MV-4-11 (cell line): Measurements from ENCODE around the gene RBM33.
"Not testable (repeated sequence)": the region's sequence is repeated elsewhere in the genome, so short reads cannot be mapped to it uniquely, and the experiment has no call there.

Experiments used
- DNase-seq: peaks from one replicate; lab custom pipeline; 2025; lab: John Stamatoyannopoulos, UW

Gene RBM33

DNA sequence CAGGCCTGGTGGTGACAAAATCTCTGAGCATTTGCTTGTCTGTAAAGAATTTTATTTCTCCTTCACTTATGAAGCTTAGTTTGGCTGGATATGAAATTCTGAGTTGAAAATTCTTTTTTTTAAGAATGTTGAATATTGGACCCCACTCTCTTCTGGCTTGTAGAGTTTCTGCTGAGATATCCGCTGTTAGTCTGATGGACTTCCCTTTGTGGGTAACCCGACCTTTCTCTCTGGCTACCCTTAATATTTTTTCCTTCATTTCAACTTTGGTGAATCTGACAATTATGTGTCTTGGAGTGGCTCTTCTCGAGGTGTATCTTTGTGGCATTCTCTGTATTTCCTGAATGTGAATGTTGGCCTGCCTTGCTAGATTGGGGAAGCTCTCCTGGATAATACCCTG is 46.2 kb downstream of the RBM33 start:
- DNase-seq = not testable (repeated sequence)

- DNase-seq = no peak
Measured at GRCh38 chr7:155692317-155692716, 47.9 kb downstream of the RBM33 start.

GRCh38 chr7:155693826-155694225 is 49.4 kb downstream of the RBM33 start:
- DNase-seq = no peak

DNA sequence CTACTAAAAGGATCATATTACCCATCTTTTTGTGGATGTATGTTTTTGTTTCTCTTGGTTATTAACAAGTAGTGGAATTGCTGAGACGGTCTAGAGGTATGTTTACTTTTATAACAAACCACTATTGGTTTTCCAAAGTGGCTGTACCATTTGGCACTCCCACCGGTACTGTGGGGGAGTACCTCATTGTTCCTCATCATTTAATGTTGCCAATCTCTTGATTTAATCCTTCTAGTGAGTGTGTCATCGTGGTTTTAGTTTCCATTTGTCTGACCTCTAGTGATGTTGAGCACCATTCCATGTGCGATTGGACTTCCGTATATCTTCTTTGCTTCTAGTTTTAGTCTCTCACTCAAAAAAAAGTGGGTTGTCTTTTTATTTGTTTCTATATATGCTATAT is 50.4 kb downstream of the RBM33 start:
- peak; percentile 58 for DNase-seq

DNA sequence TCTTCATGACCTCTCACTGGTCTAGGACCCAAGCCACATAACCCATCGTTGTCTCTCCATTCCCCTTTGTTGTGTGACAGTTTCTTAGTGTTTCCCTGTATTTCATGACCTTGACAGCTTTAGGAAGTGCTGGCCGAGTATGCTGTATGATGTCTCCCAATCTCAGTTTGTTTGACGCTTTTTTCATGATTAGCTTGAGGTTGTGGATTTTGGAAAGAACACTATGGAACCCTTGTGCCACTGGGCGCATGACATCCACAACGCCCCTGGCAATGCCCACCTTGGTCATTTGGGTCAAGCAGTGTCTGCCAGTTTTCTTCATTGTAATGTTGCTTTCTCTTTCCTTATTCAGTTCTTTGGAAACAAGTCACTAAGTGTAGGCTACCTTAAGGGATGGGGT is 52.3 kb downstream of the RBM33 start:
- no peak for DNase-seq

DNA sequence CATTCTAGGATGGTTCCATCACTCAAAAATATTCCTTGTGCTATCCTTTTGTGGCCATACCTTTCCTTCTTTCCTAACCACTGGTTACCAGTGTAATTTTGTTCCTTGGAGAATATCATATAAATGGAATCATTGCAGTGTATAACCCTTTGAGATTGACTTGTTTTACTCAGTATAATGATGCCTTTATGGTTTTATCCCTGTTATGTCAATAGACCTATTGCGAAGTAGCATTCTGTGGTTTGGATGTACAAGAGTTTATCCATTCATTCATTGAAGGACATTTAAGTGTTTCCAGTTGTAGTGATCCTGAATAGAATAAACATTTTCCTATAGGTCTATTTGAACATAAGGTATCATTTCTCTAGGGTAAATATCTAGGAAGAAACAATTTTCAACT is 54.2 kb downstream of the RBM33 start:
- no peak for DNase-seq

- DNase-seq = no peak
Measured at GRCh38 chr7:155699180-155699579, 54.7 kb downstream of the RBM33 start.

DNA sequence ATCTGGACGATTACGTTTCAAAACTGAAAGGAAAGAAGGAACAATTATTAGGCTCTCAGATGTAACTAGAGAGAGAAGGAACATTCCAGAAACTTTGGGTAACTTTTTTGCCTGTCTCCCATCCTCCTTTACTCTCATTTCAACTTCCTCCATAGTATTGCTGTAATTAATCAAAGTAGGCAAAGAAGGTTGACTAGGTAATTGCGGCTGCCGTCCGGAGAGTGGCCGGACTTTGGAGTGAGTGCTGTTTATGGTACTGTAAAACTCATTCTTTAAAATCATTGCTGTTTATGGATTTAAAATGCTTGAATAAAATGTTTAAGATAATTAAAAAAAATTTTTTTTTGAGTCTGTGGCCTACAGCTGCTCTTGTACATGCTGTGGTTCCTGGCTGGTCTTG is 56.4 kb downstream of the RBM33 start:
- DNase-seq = no peak

DNA sequence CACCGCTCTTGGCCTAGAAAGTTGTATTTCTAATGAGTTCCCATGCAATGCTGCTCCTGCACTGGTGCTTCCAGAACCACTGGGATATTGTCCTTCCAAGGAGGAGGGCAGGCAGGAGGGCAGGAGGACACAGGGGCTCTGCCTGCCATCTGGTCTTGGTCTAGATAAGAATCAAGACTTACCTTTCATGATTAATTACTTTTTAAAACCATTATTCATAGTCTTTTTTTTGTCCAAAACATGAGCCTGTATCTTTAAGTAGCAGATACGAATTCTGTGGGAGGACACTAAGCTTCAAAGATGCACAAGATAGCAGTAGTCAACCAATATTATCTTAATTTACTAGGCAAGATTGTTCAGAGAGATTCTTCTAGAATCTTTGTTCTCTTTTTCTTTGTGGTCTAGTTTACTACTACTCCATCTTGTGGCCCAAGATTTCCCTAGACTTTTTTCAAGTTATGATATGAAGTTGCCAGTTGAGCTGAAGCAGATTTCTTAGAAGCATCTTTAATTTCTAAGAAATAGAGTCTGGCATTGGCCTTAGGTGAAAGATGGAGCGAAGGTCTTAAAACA is 57.6 kb downstream of the RBM33 start:
- DNase-seq = peak; percentile 21

GRCh38 chr7:155702616-155703015 is 58.2 kb downstream of the RBM33 start:
- no peak for DNase-seq

DNA sequence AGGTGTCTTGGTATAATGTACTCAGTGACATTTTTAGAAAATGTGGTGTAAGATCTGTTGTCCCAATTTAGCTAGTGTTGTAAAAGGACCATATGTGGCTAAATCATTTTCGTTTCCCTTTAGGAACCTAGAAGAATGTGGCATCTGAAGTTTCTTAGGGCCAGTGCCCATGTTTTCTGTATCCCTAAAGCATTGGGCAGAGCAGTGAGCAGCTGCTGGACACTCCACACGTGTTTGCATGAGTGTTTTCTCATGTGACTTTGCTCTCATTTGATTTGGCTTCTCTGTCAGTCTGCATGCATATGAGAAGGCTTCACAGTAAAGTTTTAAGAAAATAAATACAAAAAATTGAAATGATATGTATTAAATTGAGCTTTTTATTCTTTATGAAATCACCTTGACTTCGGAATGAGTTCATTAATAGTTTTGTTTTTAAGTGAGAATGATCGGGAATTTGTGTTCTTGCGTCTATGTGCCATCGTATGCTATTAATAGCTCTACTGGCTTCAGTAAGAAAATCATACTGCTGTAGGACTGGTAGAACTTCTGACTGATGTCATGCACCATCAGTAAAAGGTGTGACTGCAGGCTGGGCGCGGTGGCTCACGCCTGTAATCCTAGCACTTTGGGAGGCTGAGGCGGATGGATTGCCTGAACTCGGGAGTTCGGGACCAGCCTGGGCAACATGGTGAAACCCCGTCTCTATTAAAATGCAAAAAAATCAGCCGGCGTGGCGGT is 61.3 kb downstream of the RBM33 start:
- peak; percentile 74 for DNase-seq

DNA sequence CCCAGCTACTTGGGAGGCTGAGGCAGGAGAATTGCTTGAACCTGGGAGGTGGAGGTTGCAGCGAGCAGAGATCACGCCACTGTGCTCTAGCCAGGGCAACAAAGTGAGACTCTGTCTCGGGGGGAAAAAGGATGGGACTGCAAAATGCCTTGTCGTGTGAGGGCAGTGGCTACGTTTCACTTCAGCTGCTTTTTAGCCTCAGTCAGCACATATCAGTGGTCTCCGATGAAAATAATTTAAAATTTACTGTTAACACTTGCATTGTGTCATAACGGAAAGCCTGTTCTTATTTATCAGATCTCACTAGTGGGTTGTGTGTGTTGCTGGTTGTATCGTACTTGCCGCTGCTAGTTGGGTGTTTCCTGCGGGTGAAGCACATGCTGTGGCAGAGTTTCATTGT is 61.9 kb downstream of the RBM33 start:
- DNase-seq = no peak

DNA sequence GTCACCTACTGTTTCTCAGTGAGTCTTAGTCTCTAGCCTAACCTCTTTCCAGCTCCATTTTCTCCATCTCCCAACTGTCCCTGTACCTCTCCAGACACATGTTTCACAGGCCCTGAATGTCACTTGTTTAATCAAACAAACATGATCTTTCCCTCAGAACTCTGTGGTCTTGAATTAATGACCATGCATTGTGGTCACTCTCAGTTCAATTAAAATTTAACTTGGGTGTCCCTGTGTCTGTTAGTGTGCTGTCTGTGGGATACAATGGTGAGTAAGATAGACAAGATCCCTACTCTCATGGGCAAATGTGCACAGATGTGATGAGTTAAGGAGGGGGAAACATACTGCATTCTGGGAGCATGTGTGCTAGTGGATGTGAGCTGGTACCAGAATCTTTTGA is 65.0 kb downstream of the RBM33 start:
- no peak for DNase-seq

DNA sequence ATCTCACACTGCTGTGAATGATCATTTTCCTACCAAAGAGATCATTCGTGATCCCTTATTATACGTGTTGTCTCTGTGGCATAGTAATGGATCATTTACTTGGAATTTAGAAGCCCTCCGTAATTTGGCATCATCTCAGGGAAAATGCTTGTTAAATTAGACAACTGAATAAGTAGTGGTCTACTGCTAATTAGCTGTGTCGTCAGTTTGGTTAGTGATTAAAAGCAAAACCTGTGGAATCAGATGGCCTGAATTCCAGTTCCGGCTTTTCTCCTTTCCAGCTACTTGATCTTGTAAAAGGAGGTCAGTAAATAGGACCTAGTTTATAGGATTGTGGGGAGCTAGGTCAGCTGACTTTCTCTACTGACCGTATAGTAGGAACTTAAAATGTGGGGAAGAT is 65.6 kb downstream of the RBM33 start:
- no peak for DNase-seq

DNA sequence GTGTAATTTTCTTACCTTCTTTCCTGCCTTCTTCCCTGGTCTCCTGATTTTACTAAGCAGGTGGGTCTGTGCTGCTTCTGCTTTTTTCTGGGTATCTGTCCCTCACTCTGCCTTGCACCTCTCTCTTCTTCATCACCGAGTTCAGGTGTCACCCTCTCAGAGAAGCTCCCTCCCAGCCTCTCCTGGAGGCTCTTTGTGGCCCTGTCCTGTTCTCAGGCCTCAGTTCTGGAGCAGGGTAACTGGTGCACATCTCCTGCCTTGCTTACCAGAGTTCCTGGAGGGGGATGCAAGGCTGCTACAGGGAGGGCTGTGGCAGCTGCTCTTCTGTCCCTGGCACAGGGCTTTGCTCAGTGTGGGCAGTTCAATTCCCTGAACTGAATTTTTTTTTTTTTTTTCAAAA is 66.1 kb downstream of the RBM33 start:
- no peak for DNase-seq

- DNase-seq = no peak
Measured at GRCh38 chr7:155711081-155711480, 66.6 kb downstream of the RBM33 start.

GRCh38 chr7:155713384-155713783 is 68.9 kb downstream of the RBM33 start:
- no peak for DNase-seq

GRCh38 chr7:155714702-155715101 is 70.2 kb downstream of the RBM33 start:
- DNase-seq = no peak

- no peak for DNase-seq
Measured at GRCh38 chr7:155715111-155715805, 70.8 kb downstream of the RBM33 start.

DNA sequence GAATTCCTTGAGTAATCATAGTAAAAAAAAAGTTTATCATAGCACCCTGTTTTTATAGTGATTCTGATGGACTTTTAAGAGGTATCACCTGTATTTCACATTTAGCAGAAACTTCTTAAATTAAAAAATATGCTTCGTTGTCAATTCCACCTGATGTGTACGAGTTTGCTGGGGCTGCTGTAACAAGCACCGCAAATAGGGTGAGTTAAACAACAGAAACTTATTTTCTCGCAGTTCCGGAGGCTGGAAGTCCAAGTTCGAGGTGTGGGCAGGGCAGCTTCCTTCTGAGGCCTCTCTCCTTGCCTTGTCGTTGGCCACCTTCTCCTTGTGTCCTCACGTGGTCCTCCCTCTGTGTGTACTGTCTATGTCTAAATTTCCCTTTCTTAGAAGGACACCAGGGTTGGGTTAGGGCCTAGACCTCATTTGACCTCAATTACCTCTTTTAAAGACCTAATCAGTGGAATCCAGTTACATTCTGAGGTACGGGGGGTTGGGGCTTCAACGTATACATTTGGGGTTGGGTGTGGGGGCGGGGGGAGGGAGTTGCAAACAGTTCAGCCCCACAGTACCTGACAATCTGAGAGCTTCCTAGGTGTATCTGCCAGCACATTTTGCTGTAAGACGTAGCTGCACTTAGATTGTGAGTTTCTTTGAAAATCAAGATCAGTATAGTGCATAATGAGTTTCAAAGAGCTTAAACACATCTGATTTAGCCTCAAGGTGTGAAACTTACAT is 72.7 kb downstream of the RBM33 start:
- no peak for DNase-seq

- DNase-seq = no peak
Measured at GRCh38 chr7:155721056-155721455, 76.6 kb downstream of the RBM33 start.

DNA sequence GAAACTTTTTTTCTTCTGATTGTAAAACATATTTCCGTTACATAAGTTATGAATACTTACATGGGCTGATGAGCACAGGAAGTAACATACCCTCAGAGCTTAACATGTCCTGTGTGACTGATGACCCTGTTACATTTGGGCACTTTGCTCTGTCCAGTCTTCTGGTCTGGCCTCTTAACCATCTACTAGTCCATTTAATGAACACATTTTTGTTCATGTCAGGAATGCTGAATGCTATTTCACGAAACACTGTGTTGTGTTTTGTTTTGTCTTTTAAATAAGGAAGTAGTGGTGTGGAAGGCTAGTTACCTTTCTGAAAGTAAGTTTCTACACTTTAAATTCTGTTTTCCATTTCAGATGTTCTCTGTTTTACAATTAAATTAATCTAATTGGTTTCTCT is 77.7 kb downstream of the RBM33 start:
- DNase-seq = peak; percentile 37

DNA sequence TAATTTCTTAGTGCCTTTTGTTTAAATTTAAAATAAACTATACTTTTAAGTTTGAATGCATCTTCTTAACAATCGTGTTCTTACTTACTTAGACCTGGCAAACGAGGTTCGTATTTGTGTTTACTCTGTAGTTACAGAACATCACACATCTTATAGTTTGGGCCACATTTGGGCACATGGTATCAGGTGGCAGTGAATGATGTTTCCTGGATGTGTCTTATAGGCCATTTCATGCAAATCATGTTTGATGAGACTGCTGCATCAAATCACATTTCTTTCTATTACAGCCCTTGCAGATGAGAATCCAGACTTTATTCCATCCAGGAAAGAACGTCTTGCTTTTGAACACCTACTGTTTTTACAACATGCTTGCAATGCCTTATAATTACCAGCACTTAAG is 78.5 kb downstream of the RBM33 start:
- DNase-seq = no peak
